GM23338 (cell line): ENCODE data around the gene REM2. TPM values are rescaled to one million over a fixed set of nuclear protein-coding genes. Genes with fewer than 3 reads are reported as not detected.

Experiments used
- ATAC-seq: fragments of 200-7000 bp; cut with Tn5 transposase; 3 replicates; pipeline ENCODE4 v1.9.1; 2020
- DNase-seq: peaks from one replicate; pipeline ENCODE4 v3.0.0-alpha.2; 2015; ENCODE audit warnings: low spot score
- H2AFZ ChIP-seq: fragments of 200-600 bp; sonication (generic); 2 replicates; pipeline ENCODE4 v1.8.0; 2016; ENCODE audit warnings: antibody characterized with exemption, mild to moderate bottlenecking, moderate library complexity
- H3F3A ChIP-seq: fragments of 200-600 bp; sonication (generic); replicated peaks from 2 replicates; pipeline ENCODE4 v1.8.0; 2017; ENCODE audit warnings: antibody characterized with exemption, mixed run types, low read depth
- H3K27ac ChIP-seq: fragments of 200-600 bp; sonication (generic); 2 replicates; pipeline ENCODE4 v1.6.1; 2016; ENCODE audit warnings: low read depth
- H3K27me3 ChIP-seq: fragments of 200-600 bp; sonication (generic); 2 replicates; pipeline ENCODE4 v1.8.0; 2016; ENCODE audit warnings: mild to moderate bottlenecking, mixed run types, moderate library complexity; ENCODE audit not compliant: insufficient read depth
- H3K36me3 ChIP-seq: fragments of 200-600 bp; sonication (generic); 2 replicates; pipeline ENCODE4 v1.8.0; 2016; ENCODE audit warnings: mild to moderate bottlenecking; ENCODE audit not compliant: insufficient read depth
- H3K4me1 ChIP-seq: fragments of 200-600 bp; sonication (generic); 2 replicates; pipeline ENCODE4 v1.8.0; 2016; ENCODE audit warnings: mild to moderate bottlenecking, moderate library complexity; ENCODE audit not compliant: insufficient read depth
- H3K4me2 ChIP-seq: fragments of 200-600 bp; sonication (generic); 2 replicates; pipeline ENCODE4 v1.7.1; 2017; ENCODE audit warnings: mixed run types
- H3K4me3 ChIP-seq: fragments of 200-600 bp; sonication (generic); 2 replicates; pipeline ENCODE4 v1.6.1; 2016; ENCODE audit warnings: mixed run types
- H3K79me2 ChIP-seq: fragments of 200-600 bp; sonication (generic); replicated peaks from 2 replicates; pipeline ENCODE4 v1.8.0; 2017; ENCODE audit warnings: mild to moderate bottlenecking; ENCODE audit not compliant: insufficient read depth
- H3K9me2 ChIP-seq: fragments of 200-600 bp; sonication (generic); 2 replicates; pipeline ENCODE4 v1.8.0; 2017; ENCODE audit not compliant: insufficient read depth
- H4K20me1 ChIP-seq: fragments of 200-600 bp; sonication (generic); replicated peaks from 2 replicates; pipeline ENCODE4 v1.8.0; 2017; ENCODE audit warnings: mild to moderate bottlenecking; ENCODE audit not compliant: insufficient read depth
- H3K27ac Mint-ChIP-seq: 2 replicates; pipeline ENCODE4 v1.8.0; 2020; ENCODE audit warnings: inconsistent platforms, mild to moderate bottlenecking, moderate library complexity, mixed read lengths
- H3K27me3 Mint-ChIP-seq: 3 replicates; pipeline ENCODE4 v1.8.0; 2022; ENCODE audit warnings: low read depth, mild to moderate bottlenecking, moderate library complexity, mixed read lengths, inconsistent platforms; ENCODE audit not compliant: insufficient read depth, poor library complexity
- H3K36me3 Mint-ChIP-seq: 3 replicates; pipeline ENCODE4 v1.8.0; 2021; ENCODE audit warnings: low read depth, mild to moderate bottlenecking, inconsistent platforms, moderate library complexity, mixed read lengths
- H3K4me1 Mint-ChIP-seq: 3 replicates; pipeline ENCODE4 v1.8.0; 2020; ENCODE audit warnings: mild to moderate bottlenecking, inconsistent platforms, mixed read lengths
- H3K4me3 Mint-ChIP-seq: 3 replicates; pipeline ENCODE4 v1.8.0; 2021; ENCODE audit warnings: moderate library complexity, mild to moderate bottlenecking, inconsistent platforms, mixed read lengths
- H3K9me3 Mint-ChIP-seq: 3 replicates; pipeline ENCODE4 v1.8.0; 2020; ENCODE audit warnings: moderate library complexity, mild to moderate bottlenecking, inconsistent platforms, mixed read lengths
- CREB1 ChIP-seq: fragments of 250-450 bp; sonication (Bioruptor Pico); IDR thresholded peaks from 2 replicates; pipeline ENCODE4 v1.5.0; 2020; ENCODE audit warnings: low read depth, mild to moderate bottlenecking, moderate library complexity
- CTCF ChIP-seq, 2 experiments: fragments of 200-600 bp in 1 of 2; sonication (generic) in 1 of 2; conservative IDR thresholded peaks; 2 replicates each; pipeline versions ENCODE4 v1.5.1 to v1.6.1; 2016 to 2017; ENCODE audit warnings: antibody characterized with exemption in 2 of 2, low read depth in 2 of 2, mild to moderate bottlenecking in 2 of 2, moderate library complexity in 1 of 2
- ETS1 ChIP-seq: IDR thresholded peaks from 2 replicates; pipeline ENCODE4 v1.6.1; 2016; ENCODE audit warnings: antibody characterized with exemption
- EZH2 ChIP-seq: fragments of 200-600 bp; sonication (generic); IDR thresholded peaks from one replicate; pipeline ENCODE4 v1.8.0; 2017; ENCODE audit warnings: antibody characterized with exemption, mild to moderate bottlenecking, low read depth; ENCODE audit not compliant: unreplicated experiment
- EZH2phosphoT487 ChIP-seq: fragments of 200-600 bp; sonication (generic); IDR thresholded peaks from one replicate; pipeline ENCODE4 v1.8.1; 2018; ENCODE audit warnings: antibody characterized with exemption; ENCODE audit not compliant: unreplicated experiment
- JUNB ChIP-seq: IDR thresholded peaks from one replicate; pipeline ENCODE4 v1.6.1; 2016; ENCODE audit warnings: antibody characterized with exemption; ENCODE audit not compliant: unreplicated experiment
- NANOG ChIP-seq: IDR thresholded peaks from 2 replicates; pipeline ENCODE4 v1.6.1; 2016; ENCODE audit warnings: antibody characterized with exemption, borderline replicate concordance
- POLR2AphosphoS5 ChIP-seq: IDR thresholded peaks from 2 replicates; pipeline ENCODE4 v1.6.1; 2016; ENCODE audit warnings: antibody characterized with exemption, low read depth
- REST ChIP-seq: IDR thresholded peaks from one replicate; pipeline ENCODE4 v1.6.1; 2018; ENCODE audit warnings: antibody characterized with exemption; ENCODE audit not compliant: unreplicated experiment
- STAT1 ChIP-seq: IDR thresholded peaks from one replicate; pipeline ENCODE4 v1.6.1; 2016; ENCODE audit warnings: antibody characterized with exemption; ENCODE audit not compliant: unreplicated experiment
- ZNF114 ChIP-seq: fragments of 250-450 bp; sonication (Bioruptor Pico); IDR thresholded peaks from 2 replicates; pipeline ENCODE4 v1.5.0; 2020; ENCODE audit warnings: mild to moderate bottlenecking, moderate library complexity
- ZNF331 ChIP-seq: fragments of 250-450 bp; sonication (Bioruptor Pico); IDR thresholded peaks from 2 replicates; pipeline ENCODE4 v1.5.0; 2020; ENCODE audit warnings: low read depth, mild to moderate bottlenecking, moderate library complexity
- polyA plus RNA-seq: library from polyadenylated mRNA; unstranded; fragments of >200 nt; fragmentation: Nextera tagmentation; extraction: Ambion mirVana; gene quantifications from 2 replicates; pipeline ENCODE4 v1.2.1, GENCODE V29; 2016
- total RNA-seq: library from RNA; depleted of rRNA; stranded (reverse); fragments of >200 nt; shearing (Covaris generic); gene quantifications from 2 replicates; pipeline ENCODE4 v1.2.3, GENCODE V29; 2014
- TF ChIP-seq, protein P1 (sequence below): fragments of 250-450 bp; sonication (Bioruptor Pico); IDR thresholded peaks from 2 replicates; pipeline ENCODE4 v1.5.0; 2020; ENCODE audit warnings: mild to moderate bottlenecking, moderate library complexity

REM2 gene
- total and polyA plus RNA-seq, 2 experiments from 2014 or later: 0.31 to 2.9 TPM

DNA sequence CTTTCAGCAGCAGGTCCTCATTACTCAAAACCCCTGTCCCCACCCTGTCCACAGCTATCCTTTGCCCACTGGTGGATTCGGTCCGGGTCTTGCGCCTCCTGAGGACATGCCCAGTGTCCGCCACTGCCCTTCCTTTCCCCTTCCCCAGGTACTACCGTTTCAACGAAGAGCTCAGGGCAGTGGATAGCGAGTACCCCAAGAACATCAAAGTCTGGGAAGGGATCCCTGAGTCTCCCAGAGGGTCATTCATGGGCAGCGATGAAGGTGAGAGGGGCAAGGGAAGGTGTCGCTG is 38.0 kb upstream of the REM2 start:
- Mint-ChIP-seq H3K36me3 (peaks cover 49% of the 10 kb centered on the region), H3K27me3 (peaks cover 10% of the 10 kb centered on the region), H3K9me3 (no peaks in the 10 kb centered on the region), H3K4me3 (no peak overlapping the region), H3K4me1 (peaks cover 27% of the 10 kb centered on the region), H3K27ac (no peak overlapping the region)
- Histone ChIP-seq H4K20me1 (no peaks in the 10 kb centered on the region), H3K79me2 (no peaks in the 10 kb centered on the region), H3K36me3 (no peaks in the 10 kb centered on the region; the same call in 1 of the 2 replicates), H3K4me3 (no peak overlapping the region), H3F3A (peaks cover 12% of the 10 kb centered on the region), H2AFZ (no peak overlapping the region), H3K27ac (no peak overlapping the region), H3K4me2 (no peak overlapping the region), H3K9me2 (no peaks in the 10 kb centered on the region), H3K27me3 (no peaks in the 10 kb centered on the region), H3K4me1 (peaks cover 19% of the 10 kb centered on the region)
- TF ChIP-seq ZNF331 (CRISPR knock-in tag): no peak
- TF ChIP-seq, protein P1, sequence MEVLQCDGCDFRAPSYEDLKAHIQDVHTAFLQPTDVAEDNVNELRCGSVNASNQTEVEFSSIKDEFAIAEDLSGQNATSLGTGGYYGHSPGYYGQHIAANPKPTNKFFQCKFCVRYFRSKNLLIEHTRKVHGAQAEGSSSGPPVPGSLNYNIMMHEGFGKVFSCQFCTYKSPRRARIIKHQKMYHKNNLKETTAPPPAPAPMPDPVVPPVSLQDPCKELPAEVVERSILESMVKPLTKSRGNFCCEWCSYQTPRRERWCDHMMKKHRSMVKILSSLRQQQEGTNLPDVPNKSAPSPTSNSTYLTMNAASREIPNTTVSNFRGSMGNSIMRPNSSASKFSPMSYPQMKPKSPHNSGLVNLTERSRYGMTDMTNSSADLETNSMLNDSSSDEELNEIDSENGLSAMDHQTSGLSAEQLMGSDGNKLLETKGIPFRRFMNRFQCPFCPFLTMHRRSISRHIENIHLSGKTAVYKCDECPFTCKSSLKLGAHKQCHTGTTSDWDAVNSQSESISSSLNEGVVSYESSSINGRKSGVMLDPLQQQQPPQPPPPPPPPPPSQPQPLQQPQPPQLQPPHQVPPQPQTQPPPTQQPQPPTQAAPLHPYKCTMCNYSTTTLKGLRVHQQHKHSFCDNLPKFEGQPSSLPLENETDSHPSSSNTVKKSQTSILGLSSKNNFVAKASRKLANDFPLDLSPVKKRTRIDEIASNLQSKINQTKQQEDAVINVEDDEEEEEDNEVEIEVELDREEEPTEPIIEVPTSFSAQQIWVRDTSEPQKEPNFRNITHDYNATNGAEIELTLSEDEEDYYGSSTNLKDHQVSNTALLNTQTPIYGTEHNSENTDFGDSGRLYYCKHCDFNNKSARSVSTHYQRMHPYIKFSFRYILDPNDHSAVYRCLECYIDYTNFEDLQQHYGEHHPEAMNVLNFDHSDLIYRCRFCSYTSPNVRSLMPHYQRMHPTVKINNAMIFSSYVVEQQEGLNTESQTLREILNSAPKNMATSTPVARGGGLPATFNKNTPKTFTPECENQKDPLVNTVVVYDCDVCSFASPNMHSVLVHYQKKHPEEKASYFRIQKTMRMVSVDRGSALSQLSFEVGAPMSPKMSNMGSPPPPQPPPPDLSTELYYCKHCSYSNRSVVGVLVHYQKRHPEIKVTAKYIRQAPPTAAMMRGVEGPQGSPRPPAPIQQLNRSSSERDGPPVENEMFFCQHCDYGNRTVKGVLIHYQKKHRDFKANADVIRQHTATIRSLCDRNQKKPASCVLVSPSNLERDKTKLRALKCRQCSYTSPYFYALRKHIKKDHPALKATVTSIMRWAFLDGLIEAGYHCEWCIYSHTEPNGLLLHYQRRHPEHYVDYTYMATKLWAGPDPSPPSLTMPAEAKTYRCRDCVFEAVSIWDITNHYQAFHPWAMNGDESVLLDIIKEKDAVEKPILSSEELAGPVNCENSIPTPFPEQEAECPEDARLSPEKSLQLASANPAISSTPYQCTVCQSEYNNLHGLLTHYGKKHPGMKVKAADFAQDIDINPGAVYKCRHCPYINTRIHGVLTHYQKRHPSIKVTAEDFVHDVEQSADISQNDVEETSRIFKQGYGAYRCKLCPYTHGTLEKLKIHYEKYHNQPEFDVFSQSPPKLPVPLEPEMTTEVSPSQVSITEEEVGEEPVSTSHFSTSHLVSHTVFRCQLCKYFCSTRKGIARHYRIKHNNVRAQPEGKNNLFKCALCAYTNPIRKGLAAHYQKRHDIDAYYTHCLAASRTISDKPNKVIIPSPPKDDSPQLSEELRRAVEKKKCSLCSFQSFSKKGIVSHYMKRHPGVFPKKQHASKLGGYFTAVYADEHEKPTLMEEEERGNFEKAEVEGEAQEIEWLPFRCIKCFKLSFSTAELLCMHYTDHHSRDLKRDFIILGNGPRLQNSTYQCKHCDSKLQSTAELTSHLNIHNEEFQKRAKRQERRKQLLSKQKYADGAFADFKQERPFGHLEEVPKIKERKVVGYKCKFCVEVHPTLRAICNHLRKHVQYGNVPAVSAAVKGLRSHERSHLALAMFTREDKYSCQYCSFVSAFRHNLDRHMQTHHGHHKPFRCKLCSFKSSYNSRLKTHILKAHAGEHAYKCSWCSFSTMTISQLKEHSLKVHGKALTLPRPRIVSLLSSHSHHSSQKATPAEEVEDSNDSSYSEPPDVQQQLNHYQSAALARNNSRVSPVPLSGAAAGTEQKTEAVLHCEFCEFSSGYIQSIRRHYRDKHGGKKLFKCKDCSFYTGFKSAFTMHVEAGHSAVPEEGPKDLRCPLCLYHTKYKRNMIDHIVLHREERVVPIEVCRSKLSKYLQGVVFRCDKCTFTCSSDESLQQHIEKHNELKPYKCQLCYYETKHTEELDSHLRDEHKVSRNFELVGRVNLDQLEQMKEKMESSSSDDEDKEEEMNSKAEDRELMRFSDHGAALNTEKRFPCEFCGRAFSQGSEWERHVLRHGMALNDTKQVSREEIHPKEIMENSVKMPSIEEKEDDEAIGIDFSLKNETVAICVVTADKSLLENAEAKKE (CRISPR knock-in tag): no peak
- TF ChIP-seq POLR2AphosphoS5: no peak
- no peak for TF ChIP-seq REST
- TF ChIP-seq JUNB: no peak
- no peak for TF ChIP-seq STAT1
- no peak for TF ChIP-seq CREB1
- no peak for TF ChIP-seq EZH2
- TF ChIP-seq ZNF114 (CRISPR knock-in tag): no peak
- TF ChIP-seq NANOG: no peak
- TF ChIP-seq EZH2phosphoT487: no peak
- no peak for TF ChIP-seq ETS1
- no peak for TF ChIP-seq CTCF (conservative IDR thresholded peaks at IDR 0.05; ENCODE audit: low read depth in 2 of 2)
- DNase-seq: no peak
- no peak for ATAC-seq
